WI38 (cell line): ENCODE data around the gene DRGX.

ENCODE experiments used
- H3K4me3 ChIP-seq: 2 replicates; pipeline ENCODE4 v1.5.1; 2011; ENCODE audit warnings: low read depth, mild to moderate bottlenecking, control low read depth, low read length
- TF ChIP-seq, protein P1 (sequence below): IDR thresholded peaks from 2 replicates; pipeline ENCODE4 v1.5.1; 2012; ENCODE audit warnings: low read depth, mild to moderate bottlenecking, control low read depth, low read length

DRGX gene

DNA sequence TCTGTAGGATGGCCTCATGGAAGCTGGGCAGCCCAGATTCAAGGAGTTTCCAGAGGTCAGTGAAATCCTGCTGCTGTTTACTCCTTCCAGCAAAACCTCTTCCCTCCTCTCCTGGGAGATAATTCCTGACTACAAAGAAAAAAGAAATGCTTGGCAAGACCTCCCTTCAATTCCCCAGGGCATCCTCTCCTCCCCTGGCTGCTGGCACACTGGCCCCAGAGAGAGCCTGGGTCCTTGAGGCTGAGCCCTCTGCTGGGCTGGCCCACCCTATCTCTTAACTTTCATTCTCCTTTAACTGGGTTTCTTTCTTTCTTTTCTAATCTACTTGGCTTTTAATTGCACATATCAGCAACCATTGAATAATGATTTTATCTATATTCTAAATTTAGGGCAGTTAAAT lies 7.7 kb downstream of the DRGX start:
- TF ChIP-seq, protein P1, sequence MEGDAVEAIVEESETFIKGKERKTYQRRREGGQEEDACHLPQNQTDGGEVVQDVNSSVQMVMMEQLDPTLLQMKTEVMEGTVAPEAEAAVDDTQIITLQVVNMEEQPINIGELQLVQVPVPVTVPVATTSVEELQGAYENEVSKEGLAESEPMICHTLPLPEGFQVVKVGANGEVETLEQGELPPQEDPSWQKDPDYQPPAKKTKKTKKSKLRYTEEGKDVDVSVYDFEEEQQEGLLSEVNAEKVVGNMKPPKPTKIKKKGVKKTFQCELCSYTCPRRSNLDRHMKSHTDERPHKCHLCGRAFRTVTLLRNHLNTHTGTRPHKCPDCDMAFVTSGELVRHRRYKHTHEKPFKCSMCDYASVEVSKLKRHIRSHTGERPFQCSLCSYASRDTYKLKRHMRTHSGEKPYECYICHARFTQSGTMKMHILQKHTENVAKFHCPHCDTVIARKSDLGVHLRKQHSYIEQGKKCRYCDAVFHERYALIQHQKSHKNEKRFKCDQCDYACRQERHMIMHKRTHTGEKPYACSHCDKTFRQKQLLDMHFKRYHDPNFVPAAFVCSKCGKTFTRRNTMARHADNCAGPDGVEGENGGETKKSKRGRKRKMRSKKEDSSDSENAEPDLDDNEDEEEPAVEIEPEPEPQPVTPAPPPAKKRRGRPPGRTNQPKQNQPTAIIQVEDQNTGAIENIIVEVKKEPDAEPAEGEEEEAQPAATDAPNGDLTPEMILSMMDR = no peak
- H3K4me3 ChIP-seq = no peak overlapping the region

DNA sequence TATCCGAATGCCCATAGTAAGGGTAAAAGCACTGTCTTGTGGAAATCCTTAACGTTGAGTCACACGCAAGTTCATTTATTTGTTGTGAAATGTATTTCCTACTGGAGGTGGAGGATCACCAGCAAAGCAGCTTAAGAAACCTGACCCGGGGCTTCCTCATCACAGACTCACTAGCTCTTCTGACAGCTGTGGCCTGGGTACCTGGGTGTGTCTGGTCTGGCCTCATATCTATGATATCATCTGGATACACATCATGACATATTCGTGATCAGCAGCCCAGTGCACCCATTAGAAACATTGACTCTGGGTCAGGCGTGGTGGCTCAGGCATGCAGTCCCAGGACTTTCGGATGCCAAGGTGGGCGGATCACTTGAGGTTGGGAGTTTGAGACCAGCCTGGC lies 8.8 kb downstream of the DRGX start:
- TF ChIP-seq, protein P1 = no peak
- no peak overlapping the region for H3K4me3 ChIP-seq

DNA sequence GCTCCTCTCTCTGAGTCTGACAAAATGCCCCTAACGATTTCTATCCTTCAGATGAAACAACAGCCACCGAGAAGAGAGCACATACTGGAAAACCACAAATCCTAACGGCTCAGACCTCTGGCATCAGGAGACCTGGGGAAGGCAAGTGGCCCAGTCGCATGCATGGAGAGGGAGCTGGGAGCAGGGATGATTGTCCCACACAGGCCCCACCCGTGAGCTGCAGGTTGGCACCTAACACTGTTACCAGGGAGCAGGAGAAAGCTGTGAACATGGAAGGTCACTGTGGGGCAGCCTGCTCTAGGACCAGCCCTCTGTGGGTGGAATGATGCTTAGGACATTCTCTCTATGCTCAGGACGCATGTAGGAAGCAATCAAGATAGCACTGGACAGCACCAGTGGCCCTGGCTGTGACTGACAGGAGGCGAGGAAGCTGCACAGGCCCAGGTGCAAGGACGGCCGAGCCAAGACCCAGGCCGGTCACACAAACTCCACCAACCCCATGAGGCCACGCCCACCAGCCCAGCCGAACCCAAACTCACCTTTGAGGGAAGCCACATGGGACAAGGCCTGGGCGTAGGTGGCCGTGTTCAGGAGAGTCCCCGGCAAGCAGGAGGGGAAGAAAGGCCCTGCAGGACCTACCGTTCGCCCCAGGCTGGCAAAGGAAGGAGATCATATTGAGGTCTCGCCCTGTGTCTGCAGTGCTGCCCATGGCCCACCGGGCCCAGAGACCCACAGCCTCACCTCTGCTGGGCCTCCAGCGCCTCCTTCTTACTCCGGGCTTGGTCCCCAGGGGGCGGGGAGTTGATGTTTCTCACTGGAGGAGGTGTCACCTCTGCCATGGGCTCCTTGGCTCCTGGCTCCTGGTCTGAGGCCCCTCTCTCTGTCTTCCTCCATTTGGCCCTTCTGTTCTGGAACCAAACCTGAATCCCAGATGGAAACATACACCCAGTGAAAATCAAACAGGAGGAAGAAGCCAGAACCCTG lies 9.7 kb downstream of the DRGX start:
- TF ChIP-seq, protein P1 = no peak
- no peak overlapping the region for H3K4me3 ChIP-seq

DNA sequence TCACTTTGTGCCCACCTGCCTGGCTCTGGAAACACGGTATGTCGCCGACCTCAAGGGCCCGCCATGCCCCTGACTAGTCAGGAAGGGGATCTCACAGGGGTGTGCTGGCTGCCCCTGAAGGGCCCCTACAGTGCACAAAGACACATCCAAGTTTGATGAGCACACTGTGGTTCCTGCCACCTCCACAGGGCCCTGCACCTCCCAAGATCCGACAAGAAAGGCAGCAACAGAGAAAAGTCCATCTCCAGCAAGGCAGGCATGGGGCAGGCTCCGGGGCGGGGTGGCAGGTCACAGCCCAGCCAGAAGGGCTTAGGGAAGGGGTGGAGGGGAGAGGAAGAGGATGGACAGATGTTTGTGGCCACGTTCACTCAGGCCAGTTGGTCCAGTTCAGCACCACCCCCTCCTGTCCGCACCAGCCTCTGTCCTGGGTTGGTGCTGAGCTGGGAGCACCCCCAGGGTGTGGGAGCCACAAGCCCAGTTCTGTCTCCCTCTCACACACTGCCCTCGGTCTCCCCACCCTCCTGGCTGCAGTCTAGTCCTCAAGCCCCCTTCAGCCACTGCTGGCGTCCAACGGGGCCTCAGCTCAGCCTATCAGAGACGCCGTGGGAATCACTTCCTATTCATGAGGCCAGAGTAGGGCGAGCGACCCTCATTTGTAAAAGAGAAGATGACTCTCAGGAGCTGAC lies 11.5 kb downstream of the DRGX start:
- TF ChIP-seq, protein P1 = no peak
- no peak overlapping the region for H3K4me3 ChIP-seq

DNA sequence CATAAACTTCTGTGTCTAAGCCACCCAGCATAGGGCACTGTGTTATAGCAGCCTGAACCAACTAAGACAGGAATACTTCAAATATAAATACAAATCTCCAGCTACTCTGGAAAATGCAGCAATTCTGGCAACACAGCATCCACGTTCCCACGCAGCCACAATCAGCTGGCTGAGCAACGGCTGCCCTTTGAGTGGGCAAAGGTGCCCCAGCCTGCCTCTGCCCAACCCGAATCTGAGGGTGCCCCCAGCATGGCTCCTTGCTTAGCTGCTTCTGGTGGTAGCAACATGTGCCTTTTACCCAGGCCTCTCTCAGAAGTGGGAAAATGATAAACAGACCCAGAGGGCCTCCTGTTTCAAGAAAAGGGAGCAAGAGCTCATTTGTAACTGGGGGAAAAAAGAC lies 12.0 kb downstream of the DRGX start:
- TF ChIP-seq, protein P1 = no peak
- no peak overlapping the region for H3K4me3 ChIP-seq

DNA sequence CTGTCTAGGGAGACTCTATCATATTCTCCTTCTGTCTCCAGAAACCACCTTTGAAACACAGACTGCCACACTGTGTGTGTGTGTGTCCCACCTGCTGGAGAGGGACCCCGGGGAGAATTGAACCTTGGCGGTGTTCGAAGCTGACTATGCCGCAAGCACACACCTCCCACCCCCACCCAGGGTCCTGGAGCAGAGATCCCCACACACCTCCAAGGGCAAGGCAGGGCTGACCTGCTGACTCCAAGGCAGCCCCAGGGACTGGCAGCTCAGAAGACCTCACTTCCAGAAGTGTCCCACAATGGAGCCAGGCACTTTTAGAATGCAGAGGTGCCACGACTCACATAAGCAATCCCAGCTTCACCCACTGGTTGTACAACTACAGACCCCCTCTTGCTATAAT lies 13.1 kb downstream of the DRGX start:
- H3K4me3 ChIP-seq = no peak overlapping the region
- TF ChIP-seq, protein P1 = no peak

DNA sequence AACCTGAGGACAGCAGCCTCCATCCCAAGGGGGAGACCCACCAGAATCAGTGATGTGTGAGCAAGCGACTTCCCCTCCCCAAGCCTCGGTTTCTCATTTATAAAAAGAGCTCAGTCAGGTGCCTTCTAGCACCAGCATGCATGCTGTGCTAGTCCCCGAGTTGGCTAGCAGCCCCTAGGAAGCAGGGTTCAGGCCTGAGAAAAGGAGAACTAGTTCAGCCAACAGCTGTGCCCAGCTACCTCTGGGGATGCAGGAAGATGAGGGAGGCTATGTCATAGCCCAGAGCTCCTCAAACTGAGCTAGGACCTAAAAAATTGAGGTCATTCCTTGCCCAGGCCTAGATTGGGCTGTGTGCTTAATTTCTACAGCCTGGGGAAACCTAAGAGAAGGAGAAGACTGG lies 13.7 kb downstream of the DRGX start:
- TF ChIP-seq, protein P1 = no peak

More for the DNA sequence above, 13.7 kb downstream of the DRGX start:
- H3K4me3 ChIP-seq = no peak overlapping the region
